Neuronal stem cell (in vitro differentiated cells): Measurements from ENCODE around the gene ANKRD37.
A peak's percentile ranks its signal among the peaks of the same experiment; 100 is the strongest.

ENCODE experiments used
- DNase-seq: peaks from one replicate; pipeline ENCODE4 v3.0.0-alpha.2; 2013; ENCODE audit warnings: low spot score
- H2AFZ ChIP-seq: one replicate; pipeline ENCODE4 v1.6.1; 2013; ENCODE audit warnings: mild to moderate bottlenecking, low read length, inconsistent platforms
- H2AK5ac ChIP-seq: 2 replicates; pipeline ENCODE4 v1.6.1; 2013; ENCODE audit warnings: low read depth, mild to moderate bottlenecking, inconsistent platforms, low read length, moderate library complexity, mixed read lengths
- H2BK120ac ChIP-seq: 2 replicates; pipeline ENCODE4 v1.6.1; 2013; ENCODE audit warnings: low read depth, mild to moderate bottlenecking, inconsistent platforms, low read length, moderate library complexity, mixed read lengths
- H2BK12ac ChIP-seq: one replicate; pipeline ENCODE4 v1.6.1; 2013; ENCODE audit warnings: low read length, inconsistent platforms
- H2BK15ac ChIP-seq: 2 replicates; pipeline ENCODE4 v1.6.1; 2013; ENCODE audit warnings: mild to moderate bottlenecking, low read length, inconsistent platforms, mixed read lengths
- H2BK5ac ChIP-seq: one replicate; pipeline ENCODE4 v1.6.1; 2013; ENCODE audit warnings: inconsistent platforms, mild to moderate bottlenecking, low read length, moderate library complexity
- H3K14ac ChIP-seq: one replicate; pipeline ENCODE4 v1.6.1; 2013; ENCODE audit warnings: low read length, inconsistent platforms
- H3K18ac ChIP-seq: 2 replicates; pipeline ENCODE4 v1.6.1; 2013; ENCODE audit warnings: low read length, inconsistent platforms
- H3K23ac ChIP-seq: 2 replicates; pipeline ENCODE4 v1.6.1; 2013; ENCODE audit warnings: low read depth, mild to moderate bottlenecking, mixed read lengths, low read length, inconsistent platforms; ENCODE audit not compliant: poor library complexity
- H3K27ac ChIP-seq: replicated peaks from 3 replicates; pipeline ENCODE4 v1.5.1; 2013; ENCODE audit warnings: low read length, inconsistent platforms
- H3K27me3 ChIP-seq, 3 experiments: 2 replicates each; pipeline ENCODE4 v1.6.1; 2013; ENCODE audit warnings: low read length in 3 of 3, mild to moderate bottlenecking in 2 of 3, inconsistent platforms in 1 of 3, low read depth in 1 of 3, mixed read lengths in 1 of 3, moderate library complexity in 1 of 3; ENCODE audit not compliant: control insufficient read depth in 3 of 3, insufficient read depth in 3 of 3
- H3K36me3 ChIP-seq, 2 donors: replicated peaks in 1 of 2; 2 replicates each; pipeline ENCODE4 v1.6.1; 2013; ENCODE audit warnings: low read length in 2 of 2; ENCODE audit not compliant: control insufficient read depth in 2 of 2, insufficient read depth in 2 of 2
- H3K4ac ChIP-seq: 2 replicates; pipeline ENCODE4 v1.6.1; 2013; ENCODE audit warnings: inconsistent platforms, mild to moderate bottlenecking, low read length, moderate library complexity
- H3K4me1 ChIP-seq, 2 donors: 1 replicate in 1 of 2; 2 replicates in 1 of 2; pipeline ENCODE4 v1.6.1; 2013; ENCODE audit warnings: low read length in 2 of 2, low read depth in 1 of 2; ENCODE audit not compliant: control insufficient read depth in 2 of 2, insufficient read depth in 1 of 2
- H3K4me2 ChIP-seq: one replicate; pipeline ENCODE4 v1.6.1; 2013; ENCODE audit warnings: mild to moderate bottlenecking, low read length, inconsistent platforms; ENCODE audit not compliant: insufficient read depth, poor library complexity, severe bottlenecking
- H3K4me3 ChIP-seq, 2 donors: 2 replicates each; pipeline ENCODE4 v1.5.1; 2013; ENCODE audit warnings: low read length in 2 of 2, mild to moderate bottlenecking in 2 of 2, inconsistent platforms in 1 of 2, moderate library complexity in 1 of 2
- H3K79me1 ChIP-seq: one replicate; pipeline ENCODE4 v1.6.1; 2013; ENCODE audit warnings: low read depth, mild to moderate bottlenecking, inconsistent platforms, low read length, moderate library complexity
- H3K9ac ChIP-seq: one replicate; pipeline ENCODE4 v1.6.1; 2013; ENCODE audit warnings: mild to moderate bottlenecking, low read depth, low read length, inconsistent platforms; ENCODE audit not compliant: poor library complexity
- H3K9me3 ChIP-seq, 2 donors: replicated peaks in 1 of 2; 2 replicates each; pipeline versions ENCODE3 to v1.6.1; 2013; ENCODE audit warnings: low read length in 2 of 2, mild to moderate bottlenecking in 2 of 2, inconsistent platforms in 1 of 2, low read depth in 1 of 2, mixed read lengths in 1 of 2, moderate library complexity in 1 of 2; ENCODE audit not compliant: control insufficient read depth in 2 of 2, insufficient read depth in 1 of 2
- H4K8ac ChIP-seq: one replicate; pipeline ENCODE4 v1.6.1; 2013; ENCODE audit warnings: low read depth, mild to moderate bottlenecking, inconsistent platforms, low read length, moderate library complexity
- H4K91ac ChIP-seq: one replicate; pipeline ENCODE4 v1.6.1; 2013; ENCODE audit warnings: low read length, low read depth, mild to moderate bottlenecking, inconsistent platforms; ENCODE audit not compliant: poor library complexity
- WGBS, 2 donors: extraction: QIAGEN DNeasy Blood & Tissue Kit; methylation state at CpG; one replicate each; pipeline ENCODE4 v1.1.7; 2013; ENCODE audit warnings: missing lambda C conversion rate in 2 of 2, mixed read lengths in 1 of 2; ENCODE audit not compliant: insufficient read length in 2 of 2, insufficient replicate concordance in 1 of 2; ENCODE audit errors: extremely low coverage in 2 of 2; 5-methylcytosine and 5-hydroxymethylcytosine counted together

ANKRD37 gene

GRCh38 chr4:185390941-185391340 lies 5.7 kb upstream of the ANKRD37 start:
- Histone ChIP-seq H2BK12ac (no peak overlapping the region), H3K27me3 (no peaks in the 10 kb centered on the region), H3K9ac (no peak overlapping the region), H4K8ac (no peak overlapping the region), H3K18ac (no peak overlapping the region), H3K79me1 (no peaks in the 10 kb centered on the region), H4K91ac (no peak overlapping the region), H2AK5ac (no peak overlapping the region), H3K36me3 (no peaks in the 10 kb centered on the region), H2BK5ac (no peak overlapping the region), H3K4me2 (no peak overlapping the region), H3K23ac (no peak overlapping the region), H3K14ac (no peak overlapping the region), H2AFZ (no peak overlapping the region), H2BK15ac (no peak overlapping the region), H3K4me1 (peaks cover 0 to 2% of the 10 kb centered on the region in 2 donors), H2BK120ac (no peak overlapping the region), H3K4me3 (no peak overlapping the region), H3K27ac (no peak overlapping the region), H3K9me3 (peaks cover 2 to 3% of the 10 kb centered on the region in 2 donors), H3K4ac (no peak overlapping the region)
- DNase-seq: no peak
- no CpG with 5 or more reads among the region's 6 CpGs for WGBS, 2 donors

- no peak overlapping the region for H4K91ac ChIP-seq
- H4K8ac ChIP-seq: no peak overlapping the region
- H3K27me3 ChIP-seq: no peaks in the 10 kb centered on the region
- no peak overlapping the region for H3K23ac ChIP-seq
- no peak overlapping the region for H3K27ac ChIP-seq
- H3K9me3 ChIP-seq: peaks cover 2 to 3% of the 10 kb centered on the region in 2 donors
- no peak overlapping the region for H2AFZ ChIP-seq
- no peak overlapping the region for H3K4me3 ChIP-seq
- H2BK12ac ChIP-seq: no peak overlapping the region
- no peak overlapping the region for H3K14ac ChIP-seq
- no peak overlapping the region for H3K4ac ChIP-seq
- H2BK5ac ChIP-seq: no peak overlapping the region
- no peak overlapping the region for H2AK5ac ChIP-seq
- H3K18ac ChIP-seq: no peak overlapping the region
- H2BK120ac ChIP-seq: no peak overlapping the region
- no peak overlapping the region for H2BK15ac ChIP-seq
- H3K4me1 ChIP-seq: peaks cover 4 to 5% of the 10 kb centered on the region in 2 donors
- no peaks in the 10 kb centered on the region for H3K79me1 ChIP-seq
- no peaks in the 10 kb centered on the region for H3K36me3 ChIP-seq
- H3K9ac ChIP-seq: no peak overlapping the region
- H3K4me2 ChIP-seq: no peak overlapping the region
- WGBS, 2 donors: no CpG with 5 or more reads among the region's 1 CpG
- no peak for DNase-seq
Measured at GRCh38 chr4:185392156-185392555, 4.5 kb upstream of the ANKRD37 start.

- Histone ChIP-seq H3K14ac (no peak overlapping the region), H3K4me1 (peaks cover 4 to 5% of the 10 kb centered on the region in 2 donors), H4K91ac (no peak overlapping the region), H3K4me2 (no peak overlapping the region), H3K36me3 (peaks cover 0 to 11% of the 10 kb centered on the region in 2 donors), H2BK120ac (no peak overlapping the region), H3K23ac (no peak overlapping the region), H3K9me3 (peaks cover 2 to 3% of the 10 kb centered on the region in 2 donors), H3K9ac (no peak overlapping the region), H3K79me1 (no peaks in the 10 kb centered on the region), H3K27ac (no peak overlapping the region), H2AFZ (no peak overlapping the region), H3K4ac (no peak overlapping the region), H2AK5ac (no peak overlapping the region), H4K8ac (no peak overlapping the region), H3K18ac (no peak overlapping the region), H2BK15ac (no peak overlapping the region), H3K4me3 (peak overlapping the region in 1 of 2 donors; percentile 16), H2BK5ac (no peak overlapping the region), H3K27me3 (no peaks in the 10 kb centered on the region), H2BK12ac (no peak overlapping the region)
- DNase-seq: no peak
- 100% methylated on average over 2 to 3 of the region's 12 CpGs for WGBS, 2 donors
Measured at GRCh38 chr4:185394568-185395237, 1.9 kb upstream of the ANKRD37 start.

- Histone ChIP-seq H3K4me1 (peaks cover 4 to 5% of the 10 kb centered on the region in 2 donors), H3K23ac (peak within 1 kb of the TSS; percentile 98), H4K8ac (no peak within 1 kb of the TSS), H3K4me2 (peak within 1 kb of the TSS; percentile 88), H3K18ac (peak within 1 kb of the TSS; percentile 98), H2BK15ac (peak within 1 kb of the TSS; percentile 38), H2AK5ac (no peak within 1 kb of the TSS), H4K91ac (peak within 1 kb of the TSS; percentile 72), H3K4ac (peak within 1 kb of the TSS; percentile 89), H3K9ac (peak within 1 kb of the TSS; percentile 81), H3K27me3 (no peaks in the 10 kb centered on the region), H2BK120ac (peak within 1 kb of the TSS; percentile 72), H2AFZ (peak within 1 kb of the TSS; percentile 96), H2BK5ac (peak within 1 kb of the TSS; percentile 66), H3K27ac (peak within 1 kb of the TSS; percentile 83), H2BK12ac (peak within 1 kb of the TSS; percentile 58), H3K14ac (peak within 1 kb of the TSS; percentile 82), H3K79me1 (no peaks in the 10 kb centered on the region), H3K36me3 (peaks cover 0 to 18% of the 10 kb centered on the region in 2 donors), H3K4me3 (peak within 1 kb of the TSS; percentile 56 to 88), H3K9me3 (peaks cover 2 to 3% of the 10 kb centered on the region in 2 donors)
- no CpG with 5 or more reads among the region's 12 CpGs for WGBS, 2 donors
- DNase-seq: no peak
Measured at GRCh38 chr4:185395238-185395955, 1.2 kb upstream of the ANKRD37 start, which contains the start of gene LRP2BP. Gene LRP2BP, minus strand, starts transcription at chr4:185395924. Its CDS starts 17,738 bp downstream, at chr4:185378186.
